ENCODE data around the gene SCG2.

The SCG2 gene

DNA sequence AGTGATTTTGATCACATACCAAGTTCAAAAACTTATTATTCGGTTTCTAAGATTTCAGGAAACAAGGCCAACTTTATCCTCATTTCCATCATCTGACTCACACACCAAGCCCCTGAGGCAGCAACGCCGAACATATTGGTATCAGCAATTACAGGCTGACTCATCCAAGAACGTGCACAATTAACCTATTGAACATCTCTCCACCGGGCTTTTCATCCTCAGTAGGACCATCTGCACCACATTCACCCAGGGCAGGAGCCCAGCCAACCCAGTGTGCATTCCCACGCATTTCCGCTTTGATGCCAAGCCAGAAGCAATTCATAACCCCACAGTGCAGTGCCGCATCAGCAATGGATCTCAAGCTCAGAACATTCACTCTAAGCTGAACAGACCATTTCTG, 52.9 kb downstream of the SCG2 start:
- H3K4me1 Mint-ChIP-seq = no peaks in the 10 kb centered on the region
- H3K27me3 Mint-ChIP-seq (ENCODE audit: low read depth, poor library complexity) = peaks cover 22% of the 10 kb centered on the region
- no peaks in the 10 kb centered on the region for H3K9me3 Mint-ChIP-seq
- DNase-seq = no peak
- no peak overlapping the region for H3K4me3 Mint-ChIP-seq
- TF ChIP-seq, protein P1, sequence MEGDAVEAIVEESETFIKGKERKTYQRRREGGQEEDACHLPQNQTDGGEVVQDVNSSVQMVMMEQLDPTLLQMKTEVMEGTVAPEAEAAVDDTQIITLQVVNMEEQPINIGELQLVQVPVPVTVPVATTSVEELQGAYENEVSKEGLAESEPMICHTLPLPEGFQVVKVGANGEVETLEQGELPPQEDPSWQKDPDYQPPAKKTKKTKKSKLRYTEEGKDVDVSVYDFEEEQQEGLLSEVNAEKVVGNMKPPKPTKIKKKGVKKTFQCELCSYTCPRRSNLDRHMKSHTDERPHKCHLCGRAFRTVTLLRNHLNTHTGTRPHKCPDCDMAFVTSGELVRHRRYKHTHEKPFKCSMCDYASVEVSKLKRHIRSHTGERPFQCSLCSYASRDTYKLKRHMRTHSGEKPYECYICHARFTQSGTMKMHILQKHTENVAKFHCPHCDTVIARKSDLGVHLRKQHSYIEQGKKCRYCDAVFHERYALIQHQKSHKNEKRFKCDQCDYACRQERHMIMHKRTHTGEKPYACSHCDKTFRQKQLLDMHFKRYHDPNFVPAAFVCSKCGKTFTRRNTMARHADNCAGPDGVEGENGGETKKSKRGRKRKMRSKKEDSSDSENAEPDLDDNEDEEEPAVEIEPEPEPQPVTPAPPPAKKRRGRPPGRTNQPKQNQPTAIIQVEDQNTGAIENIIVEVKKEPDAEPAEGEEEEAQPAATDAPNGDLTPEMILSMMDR (IDR thresholded peaks at IDR 0.05) = no peak
- H3K27ac Mint-ChIP-seq = no peak overlapping the region
- no peaks in the 10 kb centered on the region for H3K36me3 Mint-ChIP-seq (ENCODE audit: low read depth)

DNA sequence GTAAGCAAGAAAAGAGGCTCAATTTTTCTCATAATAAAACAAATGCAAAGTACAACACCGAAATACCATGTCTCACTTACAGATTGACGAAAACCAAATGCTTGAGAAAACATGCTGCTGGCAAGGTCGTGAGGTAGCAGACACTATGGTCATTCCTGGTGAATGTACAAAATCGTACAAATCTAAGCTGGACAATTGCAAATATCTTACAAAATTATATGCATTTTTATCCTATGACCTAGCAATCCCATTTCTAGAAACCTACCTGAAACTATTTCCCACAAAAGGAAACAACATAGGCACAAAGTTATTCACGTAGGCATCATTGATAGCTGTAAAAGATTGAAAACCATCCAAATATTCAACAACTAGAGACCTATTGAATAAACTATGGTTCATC, 54.0 kb downstream of the SCG2 start:
- no peak overlapping the region for H3K27ac Mint-ChIP-seq
- no peaks in the 10 kb centered on the region for H3K9me3 Mint-ChIP-seq
- no peaks in the 10 kb centered on the region for H3K36me3 Mint-ChIP-seq (ENCODE audit: low read depth)
- DNase-seq = no peak
- no peak overlapping the region for H3K4me3 Mint-ChIP-seq
- H3K4me1 Mint-ChIP-seq = no peaks in the 10 kb centered on the region
- H3K27me3 Mint-ChIP-seq (ENCODE audit: low read depth, poor library complexity) = peaks cover 16% of the 10 kb centered on the region
- TF ChIP-seq, protein P1 (IDR thresholded peaks at IDR 0.05) = no peak

Measured in nephron progenitor cell (in vitro differentiated cells).